Measurements from ENCODE around the gene SMAD6.

DNA sequence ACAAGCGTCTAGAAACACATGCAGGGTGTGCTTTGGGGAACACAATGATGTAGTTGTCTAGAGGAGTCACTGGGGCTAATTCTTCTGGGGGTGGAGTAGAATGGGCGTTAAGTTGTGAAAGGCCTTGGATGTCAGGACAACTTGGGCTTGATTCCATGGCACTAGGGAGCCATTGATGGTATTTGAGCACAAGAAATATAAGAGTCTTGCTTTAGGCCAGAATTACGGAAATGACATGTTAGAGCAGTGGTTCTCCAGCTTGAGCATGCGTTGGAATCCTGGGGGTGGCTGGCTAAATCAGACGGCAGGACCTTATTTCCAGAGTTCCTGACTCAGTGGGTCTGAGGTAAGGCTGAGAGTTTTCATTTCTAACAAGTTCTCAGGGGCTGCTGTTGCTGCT, 29.2 kb upstream of the SMAD6 start:
- TF ChIP-seq, protein P1, sequence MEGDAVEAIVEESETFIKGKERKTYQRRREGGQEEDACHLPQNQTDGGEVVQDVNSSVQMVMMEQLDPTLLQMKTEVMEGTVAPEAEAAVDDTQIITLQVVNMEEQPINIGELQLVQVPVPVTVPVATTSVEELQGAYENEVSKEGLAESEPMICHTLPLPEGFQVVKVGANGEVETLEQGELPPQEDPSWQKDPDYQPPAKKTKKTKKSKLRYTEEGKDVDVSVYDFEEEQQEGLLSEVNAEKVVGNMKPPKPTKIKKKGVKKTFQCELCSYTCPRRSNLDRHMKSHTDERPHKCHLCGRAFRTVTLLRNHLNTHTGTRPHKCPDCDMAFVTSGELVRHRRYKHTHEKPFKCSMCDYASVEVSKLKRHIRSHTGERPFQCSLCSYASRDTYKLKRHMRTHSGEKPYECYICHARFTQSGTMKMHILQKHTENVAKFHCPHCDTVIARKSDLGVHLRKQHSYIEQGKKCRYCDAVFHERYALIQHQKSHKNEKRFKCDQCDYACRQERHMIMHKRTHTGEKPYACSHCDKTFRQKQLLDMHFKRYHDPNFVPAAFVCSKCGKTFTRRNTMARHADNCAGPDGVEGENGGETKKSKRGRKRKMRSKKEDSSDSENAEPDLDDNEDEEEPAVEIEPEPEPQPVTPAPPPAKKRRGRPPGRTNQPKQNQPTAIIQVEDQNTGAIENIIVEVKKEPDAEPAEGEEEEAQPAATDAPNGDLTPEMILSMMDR (IDR thresholded peaks at IDR 0.05): no peak
- TF ChIP-seq EP300 (IDR thresholded peaks at IDR 0.05): no peak
- TF ChIP-seq POLR2A (IDR thresholded peaks at IDR 0.05): no peak
